ENCODE measurements around the gene SLC9C1.

SLC9C1 gene

GRCh38 chr3:112321867-112322652 lies 28.0 kb upstream of the SLC9C1 start:
- TF ChIP-seq CTCF (IDR thresholded peaks at IDR 0.05), result no peak
- no peak for DNase-seq (ENCODE audit: low spot score)
- Histone ChIP-seq H3K27ac (no peak overlapping the region), H3K4me3 (no peak overlapping the region)

GRCh38 chr3:112320691-112321090 lies 26.7 kb upstream of the SLC9C1 start:
- Histone ChIP-seq H3K27ac (no peak overlapping the region), H3K4me3 (no peak overlapping the region)
- TF ChIP-seq CTCF (IDR thresholded peaks at IDR 0.05), result no peak
- DNase-seq (ENCODE audit: low spot score), result no peak

GRCh38 chr3:112319516-112320276 lies 25.7 kb upstream of the SLC9C1 start:
- TF ChIP-seq CTCF (IDR thresholded peaks at IDR 0.05), result no peak
- no peak for DNase-seq (ENCODE audit: low spot score)
- H3K27ac ChIP-seq, result no peak overlapping the region
- H3K4me3 ChIP-seq, result no peak overlapping the region

GRCh38 chr3:112315791-112316190 lies 21.8 kb upstream of the SLC9C1 start:
- no peak for DNase-seq (ENCODE audit: low spot score)
- Histone ChIP-seq H3K27ac (no peak overlapping the region), H3K4me3 (no peak overlapping the region)
- TF ChIP-seq CTCF (IDR thresholded peaks at IDR 0.05), result no peak

DNA sequence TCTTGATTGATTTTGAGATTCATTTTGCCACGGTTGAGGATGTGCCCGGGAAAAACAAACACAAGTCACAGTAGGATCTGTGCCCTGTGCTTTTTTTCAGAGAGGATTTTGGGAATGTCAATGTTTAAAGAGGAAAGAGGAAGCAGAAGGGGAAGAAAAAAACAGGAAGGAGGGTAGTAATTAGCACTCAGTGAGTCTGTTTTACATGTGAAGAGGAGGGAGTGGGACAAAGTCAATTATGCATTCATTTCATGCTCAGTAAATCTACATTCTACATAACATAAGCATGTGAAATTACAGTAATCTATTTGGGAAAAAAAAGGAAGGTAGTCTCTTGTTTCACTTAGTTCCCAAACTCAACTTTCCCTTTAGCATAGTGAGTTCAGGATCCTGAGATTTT lies 20.6 kb upstream of the SLC9C1 start:
- no peak for DNase-seq (ENCODE audit: low spot score)
- Histone ChIP-seq H3K27ac (no peak overlapping the region), H3K4me3 (no peak overlapping the region)
- no peak for TF ChIP-seq CTCF (IDR thresholded peaks at IDR 0.05)

GRCh38 chr3:112308151-112308911 lies 14.3 kb upstream of the SLC9C1 start:
- Histone ChIP-seq H3K27ac (no peak overlapping the region), H3K4me3 (no peak overlapping the region)
- DNase-seq (ENCODE audit: low spot score), result no peak
- no peak for TF ChIP-seq CTCF (IDR thresholded peaks at IDR 0.05)
